ENCODE data around the gene CCN6. TPM values are rescaled to one million over a fixed set of nuclear protein-coding genes. Genes with fewer than 3 reads are reported as not detected.
"Not testable (repeated sequence)": the region's sequence is repeated elsewhere in the genome, so short reads cannot be mapped to it uniquely, and the experiment has no call there.

The CCN6 gene
- total RNA-seq, 2 donors from 2014 or later: not detected

GRCh38 chr6:112044856-112045255, 9.0 kb upstream of the CCN6 start:
- Mint-ChIP-seq H3K4me3 (no peak overlapping the region), H3K36me3 (ENCODE audit: low read depth) (no peaks in the 10 kb centered on the region), H3K27ac (no peak overlapping the region), H3K9me3 (peaks cover 12% of the 10 kb centered on the region), H3K4me1 (peaks cover 8% of the 10 kb centered on the region), H3K27me3 (ENCODE audit: insufficient read depth) (no peaks in the 10 kb centered on the region)
- DNase-seq: no peak
- no peaks in the 10 kb centered on the region for H3K27me3 ChIP-seq (ENCODE audit: control insufficient read depth, insufficient read depth, low read length, poor library complexity, severe bottlenecking)
- H3K4me1 ChIP-seq (ENCODE audit: control insufficient read depth, insufficient read depth, low read length): no peaks in the 10 kb centered on the region
- TF ChIP-seq CTCF (conservative IDR thresholded peaks at IDR 0.05): no peak
- WGBS, 2 experiments (ENCODE audit: insufficient coverage in 1 of 2, insufficient read length in 1 of 2): 92 to 95% methylated on average over 2 to 3 of the region's 3 CpGs
- no peaks in the 10 kb centered on the region for H3K36me3 ChIP-seq (ENCODE audit: control insufficient read depth, insufficient read depth, low read length)
- peaks cover 7% of the 10 kb centered on the region for H3K9me3 ChIP-seq (ENCODE audit: control insufficient read depth, low read length)
- H3K4me3 ChIP-seq (ENCODE audit: low read length): no peak overlapping the region
- H3K27ac ChIP-seq (ENCODE audit: low read depth, low read length): no peak overlapping the region
- H3K9ac ChIP-seq (ENCODE audit: extremely low read depth, low read length, poor library complexity, severe bottlenecking): no peak overlapping the region

GRCh38 chr6:112047523-112047922, 6.4 kb upstream of the CCN6 start:
- H3K4me3 Mint-ChIP-seq; H3K4me3 ChIP-seq (ENCODE audit: low read length); H3K36me3 ChIP-seq (ENCODE audit: control insufficient read depth, insufficient read depth, low read length); H3K27me3 ChIP-seq (ENCODE audit: control insufficient read depth, insufficient read depth, low read length, poor library complexity, severe bottlenecking); H3K27ac ChIP-seq (ENCODE audit: low read depth, low read length); DNase-seq; H3K4me1 Mint-ChIP-seq; H3K4me1 ChIP-seq (ENCODE audit: control insufficient read depth, insufficient read depth, low read length); H3K36me3 Mint-ChIP-seq (ENCODE audit: low read depth); H3K27ac Mint-ChIP-seq; H3K27me3 Mint-ChIP-seq (ENCODE audit: insufficient read depth); H3K9me3 ChIP-seq (ENCODE audit: control insufficient read depth, low read length); H3K9ac ChIP-seq (ENCODE audit: extremely low read depth, low read length, poor library complexity, severe bottlenecking): not testable (repeated sequence)
- 95% methylated on average over 25 of the region's 25 CpGs; no CpG with 5 or more reads in 1 of the 2 experiments for WGBS, 2 experiments (ENCODE audit: insufficient coverage in 1 of 2, insufficient read length in 1 of 2)
- H3K9me3 Mint-ChIP-seq: peaks cover 12% of the 10 kb centered on the region

- no peak for TF ChIP-seq CTCF (conservative IDR thresholded peaks at IDR 0.05)
- Histone ChIP-seq H3K27me3 (ENCODE audit: control insufficient read depth, insufficient read depth, low read length, poor library complexity, severe bottlenecking) (no peaks in the 10 kb centered on the region), H3K36me3 (ENCODE audit: control insufficient read depth, insufficient read depth, low read length) (no peaks in the 10 kb centered on the region), H3K9ac (ENCODE audit: extremely low read depth, low read length, poor library complexity, severe bottlenecking) (no peak overlapping the region), H3K4me1 (ENCODE audit: control insufficient read depth, insufficient read depth, low read length) (no peaks in the 10 kb centered on the region), H3K4me3 (ENCODE audit: low read length) (no peak overlapping the region), H3K27ac (ENCODE audit: low read depth, low read length) (no peak overlapping the region), H3K9me3 (ENCODE audit: control insufficient read depth, low read length) (peaks cover 7% of the 10 kb centered on the region)
- H3K27me3 Mint-ChIP-seq (ENCODE audit: insufficient read depth): no peaks in the 10 kb centered on the region
- 89 to 97% methylated on average over 4 to 6 of the region's 6 CpGs for WGBS, 2 experiments (ENCODE audit: insufficient coverage in 1 of 2, insufficient read length in 1 of 2)
- H3K27ac Mint-ChIP-seq: no peak overlapping the region
- H3K9me3 Mint-ChIP-seq: peaks cover 12% of the 10 kb centered on the region
- no peaks in the 10 kb centered on the region for H3K36me3 Mint-ChIP-seq (ENCODE audit: low read depth)
- H3K4me1 Mint-ChIP-seq: peaks cover 5% of the 10 kb centered on the region
- no peak for DNase-seq
- H3K4me3 Mint-ChIP-seq: no peak overlapping the region
Observed at GRCh38 chr6:112049026-112049799, 4.7 kb upstream of the CCN6 start.

All from endodermal cell (in vitro differentiated cells).